ENCODE measurements around the gene TTC21B. TPM values are rescaled to one million over a fixed set of nuclear protein-coding genes. Genes with fewer than 3 reads are reported as not detected.
A peak's percentile ranks its signal among the peaks of the same experiment; 100 is the strongest.

TTC21B gene
- total and polyA plus RNA-seq, 10 of the 15 experiments (the other 5 are each of a cell fraction or from before 2014, with no cell fraction given), result 2.7 to 22.4 (median 11.3) TPM

- TF ChIP-seq NR2F1 (conservative IDR thresholded peaks at IDR 0.05) (peak; percentile 27; the same call in 1 of the 2 replicates), USF1 (IDR thresholded peaks at IDR 0.05; ENCODE audit: borderline replicate concordance, extremely low read length, insufficient read depth, low read depth, low read length) (no peak), HDAC2 (IDR thresholded peaks at IDR 0.05) (no peak), MTA2 (IDR thresholded peaks at IDR 0.05; ENCODE audit: low read depth) (peak; percentile 78; the same call in 1 of the 2 replicates), HDAC6 (IDR thresholded peaks at IDR 0.05; ENCODE audit: unreplicated experiment) (no peak), SKIL (IDR thresholded peaks at IDR 0.05; ENCODE audit: low read depth, poor library complexity, severe bottlenecking) (no peak), YY1 (IDR thresholded peaks at IDR 0.05; ENCODE audit: low read depth, low read length) (peak; percentile 71), SMC3 (IDR thresholded peaks at IDR 0.05; ENCODE audit: borderline replicate concordance, low read length) (peak; percentile 74), ZNF207 (IDR thresholded peaks at IDR 0.05; ENCODE audit: borderline replicate concordance) (no peak), POLR2AphosphoS2 (IDR thresholded peaks at IDR 0.05; ENCODE audit: low read depth, low read length) (no peak), KAT2A (conservative IDR thresholded peaks at IDR 0.05; ENCODE audit: control insufficient read depth, low read depth, low read length) (no peak), EP300 (IDR thresholded peaks at IDR 0.05; ENCODE audit: borderline replicate concordance in 1 of 2, control insufficient read depth in 1 of 2, low read depth in 2 of 2, low read length in 2 of 2) (0 out of 4 replicates have a peak, but pooled peaks of 1 of the 2 experiments have one; percentile 17), FOXM1 (IDR thresholded peaks at IDR 0.05; ENCODE audit: low read depth, low read length) (peak; percentile 67), ASH2L (IDR thresholded peaks at IDR 0.05; ENCODE audit: borderline replicate concordance, low read depth) (0 out of 2 replicates have a peak, but pooled peaks have one; percentile 3), CBX5 (IDR thresholded peaks at IDR 0.05; ENCODE audit: low read depth) (no peak; the same call in 1 of the 2 replicates), NRF1 (conservative IDR thresholded peaks at IDR 0.05; ENCODE audit: low read depth, low read length) (no peak), TBL1XR1 (IDR thresholded peaks at IDR 0.05; ENCODE audit: low read depth, low read length) (0 out of 2 replicates have a peak, but pooled peaks have one; percentile 11), GABPA (IDR thresholded peaks at IDR 0.05; ENCODE audit: low read depth) (no peak), WRNIP1 (IDR thresholded peaks at IDR 0.05; ENCODE audit: borderline replicate concordance, low read depth, low read length) (0 out of 2 replicates have a peak, but pooled peaks have one; percentile 66), YBX1 (IDR thresholded peaks at IDR 0.05) (no peak), MYB (IDR thresholded peaks at IDR 0.05; ENCODE audit: borderline replicate concordance, low read depth, low read length) (no peak), FOXK2 (IDR thresholded peaks at IDR 0.05) (no peak), CREM (IDR thresholded peaks at IDR 0.05; ENCODE audit: low read depth) (peak; percentile 87), IRF3 (IDR thresholded peaks at IDR 0.05) (no peak), STAT1 (conservative IDR thresholded peaks at IDR 0.05) (no peak), RB1 (IDR thresholded peaks at IDR 0.05; ENCODE audit: borderline replicate concordance) (peak; percentile 99; the same call in 1 of the 2 replicates), IRF4 (IDR thresholded peaks at IDR 0.05; ENCODE audit: low read depth, low read length) (no peak)
Measured at GRCh38 chr2:165953655-165954606, at the start of gene TTC21B (continued).

All from GM12878 (cell line).